Neural cell (in vitro differentiated cells): ENCODE data around the gene PRDM2.

ENCODE experiments used
- EP300 ChIP-seq: fragments of 450-650 bp; conservative IDR thresholded peaks from 2 replicates; pipeline ENCODE4 v1.6.1; 2014; ENCODE audit warnings: antibody characterized with exemption, mild to moderate bottlenecking, moderate library complexity; ENCODE audit not compliant: poor library complexity, severe bottlenecking
- EZH2 ChIP-seq: fragments of 200-600, 300-800 bp; shearing (Covaris generic), sonication (generic); IDR thresholded peaks from 2 replicates; pipeline ENCODE4 v1.6.1; 2014; ENCODE audit warnings: antibody characterized with exemption, low read length, borderline replicate concordance, mild to moderate bottlenecking; ENCODE audit not compliant: insufficient read depth, poor library complexity, severe bottlenecking
- POLR2AphosphoS5 ChIP-seq: IDR thresholded peaks from 2 replicates; pipeline ENCODE4 v1.6.1; 2012
- RAD21 ChIP-seq: fragments of 450-650 bp; conservative IDR thresholded peaks from 2 replicates; pipeline ENCODE4 v1.6.1; 2014; ENCODE audit warnings: antibody characterized with exemption, mild to moderate bottlenecking, moderate library complexity
- SMC3 ChIP-seq: fragments of 450-650 bp; conservative IDR thresholded peaks from 2 replicates; pipeline ENCODE4 v1.6.1; 2014; ENCODE audit warnings: antibody characterized with exemption, mild to moderate bottlenecking, moderate library complexity; ENCODE audit not compliant: poor library complexity
- TAF1 ChIP-seq: IDR thresholded peaks from 2 replicates; pipeline ENCODE4 v1.6.1; 2012; ENCODE audit warnings: low read depth
- TF ChIP-seq, protein P1 (sequence below): fragments of 450-650 bp; IDR thresholded peaks from 2 replicates; pipeline ENCODE4 v1.5.1; 2014; ENCODE audit warnings: antibody characterized with exemption, mild to moderate bottlenecking, moderate library complexity; ENCODE audit not compliant: poor library complexity, severe bottlenecking
- TF ChIP-seq, protein P2 (sequence below): IDR thresholded peaks from 2 replicates; pipeline ENCODE4 v1.6.1; 2012; ENCODE audit warnings: borderline replicate concordance

DNA sequence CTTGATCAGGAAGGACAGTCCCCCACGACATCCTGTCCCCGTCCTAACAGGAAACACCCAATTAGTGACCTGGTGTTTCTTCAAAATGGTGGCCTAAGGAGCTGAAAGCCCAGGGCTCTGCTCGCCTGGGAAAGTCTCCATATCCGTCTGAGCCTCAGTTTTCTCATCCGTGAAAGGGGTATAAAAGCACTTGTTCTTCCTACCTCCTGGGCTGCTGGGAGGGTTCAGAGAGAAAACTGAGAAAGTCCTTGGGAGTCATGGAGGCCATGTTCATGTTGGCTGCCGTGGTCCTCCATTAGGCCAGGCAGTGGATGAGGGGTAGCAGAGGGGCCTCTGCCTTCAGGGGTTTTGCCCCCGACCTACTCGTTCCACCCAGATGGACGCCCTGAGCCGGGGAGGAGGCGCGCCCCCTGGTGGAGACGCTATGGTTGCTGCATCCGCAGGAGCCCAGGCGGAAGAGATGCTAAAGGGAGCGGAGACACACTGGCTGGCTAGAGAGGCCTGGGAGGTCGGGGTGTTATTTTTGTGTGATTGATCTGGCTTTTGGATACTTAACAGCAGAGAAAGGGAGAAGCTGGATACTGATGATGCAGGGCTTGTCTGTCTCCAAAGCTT, 113.5 kb downstream of the PRDM2 start:
- no peak for TF ChIP-seq POLR2AphosphoS5
- TF ChIP-seq, protein P1, sequence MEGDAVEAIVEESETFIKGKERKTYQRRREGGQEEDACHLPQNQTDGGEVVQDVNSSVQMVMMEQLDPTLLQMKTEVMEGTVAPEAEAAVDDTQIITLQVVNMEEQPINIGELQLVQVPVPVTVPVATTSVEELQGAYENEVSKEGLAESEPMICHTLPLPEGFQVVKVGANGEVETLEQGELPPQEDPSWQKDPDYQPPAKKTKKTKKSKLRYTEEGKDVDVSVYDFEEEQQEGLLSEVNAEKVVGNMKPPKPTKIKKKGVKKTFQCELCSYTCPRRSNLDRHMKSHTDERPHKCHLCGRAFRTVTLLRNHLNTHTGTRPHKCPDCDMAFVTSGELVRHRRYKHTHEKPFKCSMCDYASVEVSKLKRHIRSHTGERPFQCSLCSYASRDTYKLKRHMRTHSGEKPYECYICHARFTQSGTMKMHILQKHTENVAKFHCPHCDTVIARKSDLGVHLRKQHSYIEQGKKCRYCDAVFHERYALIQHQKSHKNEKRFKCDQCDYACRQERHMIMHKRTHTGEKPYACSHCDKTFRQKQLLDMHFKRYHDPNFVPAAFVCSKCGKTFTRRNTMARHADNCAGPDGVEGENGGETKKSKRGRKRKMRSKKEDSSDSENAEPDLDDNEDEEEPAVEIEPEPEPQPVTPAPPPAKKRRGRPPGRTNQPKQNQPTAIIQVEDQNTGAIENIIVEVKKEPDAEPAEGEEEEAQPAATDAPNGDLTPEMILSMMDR, result no peak
- no peak for TF ChIP-seq EP300
- no peak for TF ChIP-seq SMC3
- TF ChIP-seq EZH2, result no peak
- no peak for TF ChIP-seq RAD21
- TF ChIP-seq TAF1, result no peak
- TF ChIP-seq, protein P2, sequence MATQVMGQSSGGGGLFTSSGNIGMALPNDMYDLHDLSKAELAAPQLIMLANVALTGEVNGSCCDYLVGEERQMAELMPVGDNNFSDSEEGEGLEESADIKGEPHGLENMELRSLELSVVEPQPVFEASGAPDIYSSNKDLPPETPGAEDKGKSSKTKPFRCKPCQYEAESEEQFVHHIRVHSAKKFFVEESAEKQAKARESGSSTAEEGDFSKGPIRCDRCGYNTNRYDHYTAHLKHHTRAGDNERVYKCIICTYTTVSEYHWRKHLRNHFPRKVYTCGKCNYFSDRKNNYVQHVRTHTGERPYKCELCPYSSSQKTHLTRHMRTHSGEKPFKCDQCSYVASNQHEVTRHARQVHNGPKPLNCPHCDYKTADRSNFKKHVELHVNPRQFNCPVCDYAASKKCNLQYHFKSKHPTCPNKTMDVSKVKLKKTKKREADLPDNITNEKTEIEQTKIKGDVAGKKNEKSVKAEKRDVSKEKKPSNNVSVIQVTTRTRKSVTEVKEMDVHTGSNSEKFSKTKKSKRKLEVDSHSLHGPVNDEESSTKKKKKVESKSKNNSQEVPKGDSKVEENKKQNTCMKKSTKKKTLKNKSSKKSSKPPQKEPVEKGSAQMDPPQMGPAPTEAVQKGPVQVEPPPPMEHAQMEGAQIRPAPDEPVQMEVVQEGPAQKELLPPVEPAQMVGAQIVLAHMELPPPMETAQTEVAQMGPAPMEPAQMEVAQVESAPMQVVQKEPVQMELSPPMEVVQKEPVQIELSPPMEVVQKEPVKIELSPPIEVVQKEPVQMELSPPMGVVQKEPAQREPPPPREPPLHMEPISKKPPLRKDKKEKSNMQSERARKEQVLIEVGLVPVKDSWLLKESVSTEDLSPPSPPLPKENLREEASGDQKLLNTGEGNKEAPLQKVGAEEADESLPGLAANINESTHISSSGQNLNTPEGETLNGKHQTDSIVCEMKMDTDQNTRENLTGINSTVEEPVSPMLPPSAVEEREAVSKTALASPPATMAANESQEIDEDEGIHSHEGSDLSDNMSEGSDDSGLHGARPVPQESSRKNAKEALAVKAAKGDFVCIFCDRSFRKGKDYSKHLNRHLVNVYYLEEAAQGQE, result no peak
